Measurements from ENCODE around the gene HK3. TPM values are rescaled to one million over a fixed set of nuclear protein-coding genes. Genes with fewer than 3 reads are reported as not detected.
"Not testable (repeated sequence)": the region's sequence is repeated elsewhere in the genome, so short reads cannot be mapped to it uniquely, and the experiment has no call there.

The HK3 gene
- total RNA-seq, 4 donors from 2014 or later, result 2.6 to 6.0 (median 4.7) TPM

DNA sequence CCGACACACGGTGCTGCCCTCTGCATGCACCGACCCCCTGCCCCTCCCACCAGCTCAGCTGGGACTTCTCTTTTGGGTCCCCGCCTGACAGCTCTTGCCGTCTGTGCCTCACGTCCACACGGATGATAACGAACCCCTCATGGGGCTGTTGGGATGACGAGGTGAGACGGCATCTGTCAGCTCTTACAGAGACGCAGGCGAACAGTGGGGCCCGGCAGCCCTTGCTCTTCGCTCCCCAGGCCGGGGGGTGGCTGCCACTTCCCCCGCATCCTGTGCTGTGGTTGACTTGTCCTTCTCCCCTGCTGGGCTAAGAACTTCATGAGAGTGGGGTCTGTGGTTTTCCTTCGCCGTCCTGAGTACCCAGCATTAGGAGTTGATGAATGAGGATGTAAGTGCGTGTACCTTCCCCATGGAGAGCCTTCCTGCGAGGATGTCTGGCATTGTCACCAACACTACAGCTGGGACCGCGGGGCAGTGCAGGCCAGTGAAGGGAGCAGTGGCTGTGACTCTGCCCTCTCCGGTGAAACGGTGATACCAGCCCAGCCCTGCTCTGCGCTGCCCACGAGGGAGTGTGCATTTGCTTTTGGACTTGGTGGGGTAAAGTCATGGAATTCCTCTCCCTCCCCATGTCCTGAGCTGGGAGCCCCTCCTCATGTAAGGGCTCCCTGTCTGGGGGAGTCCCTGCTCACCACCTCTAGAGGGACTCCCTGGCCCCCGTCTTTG, 23.2 kb downstream of the HK3 start:
- DNase-seq, result no peak
- Histone ChIP-seq H3K4me1 (no peaks in the 10 kb centered on the region), H3K36me3 (no peaks in the 10 kb centered on the region), H3K9me3 (no peaks in the 10 kb centered on the region), H3K4me3 (no peak overlapping the region), H3K27ac (no peak overlapping the region), H3K27me3 (peaks cover 54% of the 10 kb centered on the region)
- in situ Hi-C loops (cut with MboI; ENCODE audit: low pct_ligation_motif_present in 1 of 4, low pct_unique_long_range_greater_than_20kb in 1 of 4, low sequenced_read_pairs in 3 of 4) (no loop called here), intact Hi-C loops (cut with DNase I; ENCODE audit: low total_unique reads) (no loop called here)
- no peak for TF ChIP-seq POLR2AphosphoS5 (IDR thresholded peaks at IDR 0.05)
- TF ChIP-seq, protein P1, sequence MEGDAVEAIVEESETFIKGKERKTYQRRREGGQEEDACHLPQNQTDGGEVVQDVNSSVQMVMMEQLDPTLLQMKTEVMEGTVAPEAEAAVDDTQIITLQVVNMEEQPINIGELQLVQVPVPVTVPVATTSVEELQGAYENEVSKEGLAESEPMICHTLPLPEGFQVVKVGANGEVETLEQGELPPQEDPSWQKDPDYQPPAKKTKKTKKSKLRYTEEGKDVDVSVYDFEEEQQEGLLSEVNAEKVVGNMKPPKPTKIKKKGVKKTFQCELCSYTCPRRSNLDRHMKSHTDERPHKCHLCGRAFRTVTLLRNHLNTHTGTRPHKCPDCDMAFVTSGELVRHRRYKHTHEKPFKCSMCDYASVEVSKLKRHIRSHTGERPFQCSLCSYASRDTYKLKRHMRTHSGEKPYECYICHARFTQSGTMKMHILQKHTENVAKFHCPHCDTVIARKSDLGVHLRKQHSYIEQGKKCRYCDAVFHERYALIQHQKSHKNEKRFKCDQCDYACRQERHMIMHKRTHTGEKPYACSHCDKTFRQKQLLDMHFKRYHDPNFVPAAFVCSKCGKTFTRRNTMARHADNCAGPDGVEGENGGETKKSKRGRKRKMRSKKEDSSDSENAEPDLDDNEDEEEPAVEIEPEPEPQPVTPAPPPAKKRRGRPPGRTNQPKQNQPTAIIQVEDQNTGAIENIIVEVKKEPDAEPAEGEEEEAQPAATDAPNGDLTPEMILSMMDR (IDR thresholded peaks at IDR 0.05), result no peak
- no peak for TF ChIP-seq POLR2A (IDR thresholded peaks at IDR 0.05)
- no peak for TF ChIP-seq EP300 (IDR thresholded peaks at IDR 0.05; ENCODE audit: low read depth)
- 40% methylated on average over 20 of the region's 27 CpGs; no CpG with 5 or more reads in 1 of the 2 donors for WGBS, 2 donors (ENCODE audit: low coverage in 1 of 2)

DNA sequence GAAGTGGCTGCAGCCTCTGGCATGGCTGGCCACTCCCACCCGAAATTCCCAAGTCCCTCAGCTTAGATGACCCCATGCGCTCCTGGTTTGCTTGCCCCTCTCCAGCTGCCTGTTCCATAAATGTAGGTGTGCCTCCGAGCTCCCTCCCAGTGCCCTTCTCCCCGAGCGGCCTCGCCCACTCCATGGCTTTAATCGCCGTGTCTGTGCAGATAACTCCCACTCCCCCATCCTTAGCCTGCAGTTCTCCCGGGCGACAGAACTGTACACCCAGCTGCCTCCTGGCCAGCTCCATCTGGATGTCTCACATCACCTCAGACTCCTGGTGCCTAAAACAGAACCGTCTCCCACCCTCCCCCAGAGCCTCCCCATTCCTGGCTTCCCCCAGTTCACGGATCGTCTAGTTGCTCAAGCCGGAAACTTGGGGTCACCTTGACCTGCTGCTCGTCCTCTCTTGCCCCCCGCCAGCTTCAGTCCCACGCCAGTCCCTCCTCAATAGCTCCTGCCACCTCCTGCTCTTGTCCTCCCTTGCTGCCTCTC, 24.1 kb downstream of the HK3 start:
- in situ Hi-C loops (cut with MboI; ENCODE audit: low pct_ligation_motif_present in 1 of 4, low pct_unique_long_range_greater_than_20kb in 1 of 4, low sequenced_read_pairs in 3 of 4) (no loop called here), intact Hi-C loops (cut with DNase I; ENCODE audit: low total_unique reads) (no loop called here)
- H3K4me3 ChIP-seq, result no peak overlapping the region
- DNase-seq, result no peak
- H3K27ac ChIP-seq, result no peak overlapping the region
- no peaks in the 10 kb centered on the region for H3K4me1 ChIP-seq
- WGBS, 2 donors (ENCODE audit: low coverage in 1 of 2), result 53 to 90% methylated on average over 2 to 17 of the region's 17 CpGs
- H3K9me3 ChIP-seq, result no peaks in the 10 kb centered on the region
- no peaks in the 10 kb centered on the region for H3K36me3 ChIP-seq
- peaks cover 54% of the 10 kb centered on the region for H3K27me3 ChIP-seq
- TF ChIP-seq POLR2AphosphoS5 (IDR thresholded peaks at IDR 0.05), result no peak

DNA sequence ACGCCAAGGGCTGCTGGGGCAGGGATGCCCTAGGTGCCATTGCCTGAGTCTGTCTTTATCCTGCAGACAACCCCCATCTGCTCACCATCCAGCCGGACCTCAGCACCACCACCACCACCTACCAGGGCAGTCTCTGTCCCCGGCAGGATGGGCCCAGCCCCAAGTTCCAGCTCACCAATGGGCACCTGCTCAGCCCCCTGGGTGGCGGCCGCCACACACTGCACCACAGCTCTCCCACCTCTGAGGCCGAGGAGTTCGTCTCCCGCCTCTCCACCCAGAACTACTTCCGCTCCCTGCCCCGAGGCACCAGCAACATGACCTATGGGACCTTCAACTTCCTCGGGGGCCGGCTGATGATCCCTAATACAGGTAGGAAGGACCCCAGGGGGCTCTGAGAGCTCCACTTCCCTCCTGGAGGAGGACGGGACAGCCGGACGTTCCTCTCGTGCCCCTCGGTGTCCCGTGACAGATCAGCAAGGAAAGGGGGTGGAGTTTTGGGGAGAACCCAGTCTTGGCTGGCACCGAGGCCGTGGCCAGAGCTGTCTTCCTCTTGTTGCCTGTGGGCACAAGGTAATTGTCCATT, 24.9 kb downstream of the HK3 start:
- Histone ChIP-seq H3K27ac (no peak overlapping the region), H3K27me3 (peaks cover 48% of the 10 kb centered on the region), H3K4me3 (no peak overlapping the region), H3K36me3 (no peaks in the 10 kb centered on the region), H3K4me1 (no peaks in the 10 kb centered on the region), H3K9me3 (no peaks in the 10 kb centered on the region)
- intact Hi-C loops (cut with DNase I; ENCODE audit: low total_unique reads), result no loop called here
- in situ Hi-C loops (cut with MboI; ENCODE audit: low pct_ligation_motif_present in 1 of 4, low pct_unique_long_range_greater_than_20kb in 1 of 4, low sequenced_read_pairs in 3 of 4), result no loop called here
- 74% methylated on average over 20 of the region's 20 CpGs; no CpG with 5 or more reads in 1 of the 2 donors for WGBS, 2 donors (ENCODE audit: low coverage in 1 of 2)
- DNase-seq, result no peak
- no peak for TF ChIP-seq EP300 (IDR thresholded peaks at IDR 0.05; ENCODE audit: low read depth)
- TF ChIP-seq, protein P1 (IDR thresholded peaks at IDR 0.05), result no peak
- TF ChIP-seq POLR2A (IDR thresholded peaks at IDR 0.05), result no peak
- no peak for TF ChIP-seq POLR2AphosphoS5 (IDR thresholded peaks at IDR 0.05)

DNA sequence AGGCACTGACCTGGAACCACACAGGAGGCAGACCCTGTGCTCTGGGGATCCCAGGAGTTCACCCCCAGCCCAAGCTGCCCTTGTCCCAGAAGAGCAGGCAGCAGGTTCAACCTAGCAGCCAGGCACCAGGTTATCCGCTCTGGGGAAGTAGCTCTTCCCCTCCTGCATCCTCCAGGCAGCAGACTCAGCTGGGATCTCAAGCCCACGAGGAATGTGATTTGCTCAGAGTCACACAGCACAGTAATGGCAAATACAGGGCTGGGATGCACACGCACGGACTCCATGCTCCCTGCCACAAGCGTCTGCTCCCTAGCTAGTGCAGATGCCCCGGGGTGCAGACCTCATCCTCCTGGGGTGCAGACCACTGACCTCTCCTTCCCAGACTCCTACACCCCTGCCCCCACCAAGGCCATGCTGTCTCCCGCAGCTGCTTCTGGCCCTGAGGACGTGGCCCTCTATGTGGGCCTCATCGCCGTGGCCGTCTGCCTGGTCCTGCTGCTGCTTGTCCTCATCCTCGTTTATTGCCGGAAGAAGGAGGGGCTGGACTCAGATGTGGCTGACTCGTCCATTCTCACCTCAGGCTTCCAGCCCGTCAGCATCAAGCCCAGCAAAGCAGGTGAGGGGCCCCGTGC, 25.5 kb downstream of the HK3 start:
- peaks cover 43% of the 10 kb centered on the region for H3K27me3 ChIP-seq
- no peaks in the 10 kb centered on the region for H3K9me3 ChIP-seq
- H3K27ac ChIP-seq, result no peak overlapping the region
- H3K36me3 ChIP-seq, result no peaks in the 10 kb centered on the region
- 26% methylated on average over 11 of the region's 16 CpGs; no CpG with 5 or more reads in 1 of the 2 donors for WGBS, 2 donors (ENCODE audit: low coverage in 1 of 2)
- H3K4me1 ChIP-seq, result no peaks in the 10 kb centered on the region
- H3K4me3 ChIP-seq, result no peak overlapping the region
- no peak for DNase-seq
- no peak for TF ChIP-seq POLR2A (IDR thresholded peaks at IDR 0.05)
- no peak for TF ChIP-seq EP300 (IDR thresholded peaks at IDR 0.05; ENCODE audit: low read depth)
- TF ChIP-seq, protein P1 (IDR thresholded peaks at IDR 0.05), result no peak
- no peak for TF ChIP-seq POLR2AphosphoS5 (IDR thresholded peaks at IDR 0.05)
- intact Hi-C loops (cut with DNase I; ENCODE audit: low total_unique reads), result no loop called here
- in situ Hi-C loops (cut with MboI; ENCODE audit: low pct_ligation_motif_present in 1 of 4, low pct_unique_long_range_greater_than_20kb in 1 of 4, low sequenced_read_pairs in 3 of 4), result no loop called here

DNA sequence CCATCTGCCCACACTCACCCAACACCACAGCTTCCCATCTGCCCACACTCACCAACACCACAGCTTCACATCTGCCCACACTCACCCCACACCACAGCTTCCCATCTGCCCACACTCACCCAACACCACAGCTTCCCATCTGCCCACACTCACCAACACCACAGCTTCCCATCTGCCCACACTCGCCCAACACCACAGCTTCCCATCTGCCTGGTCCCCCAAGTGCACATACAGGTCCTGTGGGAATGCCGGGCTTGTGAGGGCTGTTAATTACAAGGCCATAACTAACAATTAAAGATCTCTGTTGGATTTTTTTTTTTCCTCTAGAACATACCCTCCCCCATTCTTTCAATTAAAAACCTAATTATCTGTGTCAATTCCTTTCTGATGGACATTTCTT, 26.1 kb downstream of the HK3 start:
- H3K9me3 ChIP-seq; H3K4me3 ChIP-seq; in situ Hi-C loops (cut with MboI; ENCODE audit: low pct_ligation_motif_present in 1 of 4, low pct_unique_long_range_greater_than_20kb in 1 of 4, low sequenced_read_pairs in 3 of 4); intact Hi-C loops (cut with DNase I; ENCODE audit: low total_unique reads); H3K36me3 ChIP-seq; H3K4me1 ChIP-seq; DNase-seq; H3K27ac ChIP-seq: not testable (repeated sequence)
- WGBS, 2 donors (ENCODE audit: low coverage in 1 of 2), result 52 to 55% methylated on average over 2 of the region's 2 CpGs
- peaks cover 43% of the 10 kb centered on the region for H3K27me3 ChIP-seq

DNA sequence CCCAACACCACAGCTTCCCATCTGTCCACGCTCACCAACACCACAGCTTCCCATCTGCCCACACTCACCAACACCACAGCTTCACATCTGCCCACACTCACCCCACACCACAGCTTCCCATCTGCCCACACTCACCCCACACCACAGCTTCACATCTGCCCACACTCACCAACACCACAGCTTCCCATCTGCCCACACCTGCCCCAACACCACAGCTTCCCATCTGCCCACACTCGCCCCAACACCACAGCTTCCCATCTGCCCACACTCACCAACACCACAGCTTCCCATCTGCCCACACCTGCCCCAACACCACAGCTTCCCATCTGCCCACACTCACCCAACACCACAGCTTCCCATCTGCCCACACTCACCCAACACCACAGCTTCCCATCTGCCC, 26.6 kb downstream of the HK3 start:
- H3K36me3 ChIP-seq; H3K4me3 ChIP-seq; H3K9me3 ChIP-seq; in situ Hi-C loops (cut with MboI; ENCODE audit: low pct_ligation_motif_present in 1 of 4, low pct_unique_long_range_greater_than_20kb in 1 of 4, low sequenced_read_pairs in 3 of 4); H3K27ac ChIP-seq; intact Hi-C loops (cut with DNase I; ENCODE audit: low total_unique reads); H3K4me1 ChIP-seq; DNase-seq: not testable (repeated sequence)
- peaks cover 42% of the 10 kb centered on the region for H3K27me3 ChIP-seq
- WGBS, 2 donors (ENCODE audit: low coverage in 1 of 2), result 43% methylated on average over 2 of the region's 2 CpGs; no CpG with 5 or more reads in 1 of the 2 donors

DNA sequence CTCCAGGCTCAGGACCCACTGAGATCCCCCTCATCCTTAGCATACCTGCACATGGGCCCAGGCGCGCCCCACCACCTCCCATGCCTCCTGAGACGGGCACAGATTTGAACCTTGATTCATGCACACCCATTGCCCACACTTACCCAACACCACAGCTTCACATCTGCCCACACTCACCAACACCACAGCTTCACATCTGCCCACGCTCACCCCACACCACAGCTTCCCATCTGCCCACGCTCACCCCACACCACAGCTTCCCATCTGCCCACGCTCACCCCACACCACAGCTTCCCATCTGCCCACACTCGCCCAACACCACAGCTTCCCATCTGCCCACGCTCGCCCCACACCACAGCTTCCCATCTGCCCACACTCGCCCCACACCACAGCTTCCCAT, 28.5 kb downstream of the HK3 start:
- 60 to 76% methylated on average over 1 to 7 of the region's 10 CpGs for WGBS, 2 donors (ENCODE audit: low coverage in 1 of 2)
- H3K9me3 ChIP-seq; in situ Hi-C loops (cut with MboI; ENCODE audit: low pct_ligation_motif_present in 1 of 4, low pct_unique_long_range_greater_than_20kb in 1 of 4, low sequenced_read_pairs in 3 of 4); H3K4me3 ChIP-seq; H3K4me1 ChIP-seq; intact Hi-C loops (cut with DNase I; ENCODE audit: low total_unique reads); H3K27ac ChIP-seq; DNase-seq; H3K36me3 ChIP-seq: not testable (repeated sequence)
- H3K27me3 ChIP-seq, result peaks cover 40% of the 10 kb centered on the region

Measured in transverse colon (tissue), 4 donors.